Coronary artery (tissue), 2 donors: ENCODE results near the gene NAV2.
A peak's percentile ranks its signal among the peaks of the same experiment; 100 is the strongest.

Experiments used
- DNase-seq: peaks from one replicate; pipeline ENCODE4 v3.0.0-alpha.2; 2017; ENCODE audit warnings: low spot score
- H3K27ac ChIP-seq, 2 donors: fragments of 200-600 bp; sonication (generic); one replicate each; pipeline ENCODE4 v1.5.1; 2016 to 2019
- H3K4me3 ChIP-seq: fragments of 200-600 bp; sonication (generic); 2 replicates; pipeline ENCODE4 v1.5.1; 2016; ENCODE audit warnings: mild to moderate bottlenecking, moderate library complexity
- TF ChIP-seq, protein P1 (sequence below): fragments of 200-600 bp; sonication (generic); IDR thresholded peaks from one replicate; pipeline ENCODE4 v1.5.1; 2019; ENCODE audit warnings: antibody characterized with exemption

Gene NAV2

DNA sequence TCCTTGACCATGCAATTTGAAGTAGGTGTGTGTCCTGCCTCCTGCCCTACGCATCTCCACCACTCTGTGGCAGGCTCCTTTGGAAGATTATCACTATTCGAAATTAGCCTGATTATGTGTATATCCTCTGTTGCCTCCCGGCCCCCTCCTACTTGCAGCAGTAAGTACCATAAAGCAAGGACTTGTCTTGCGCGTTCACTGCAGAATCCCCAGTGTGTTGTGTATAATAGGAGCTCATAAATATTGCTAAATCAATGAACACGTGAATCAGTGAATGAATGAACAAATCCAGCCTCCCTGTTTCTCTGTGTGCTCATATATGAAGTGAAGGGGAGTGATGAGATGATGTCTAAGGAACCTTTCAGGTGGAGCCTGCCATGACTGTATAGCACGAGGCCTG is 237.0 kb downstream of the NAV2 start:
- TF ChIP-seq, protein P1, sequence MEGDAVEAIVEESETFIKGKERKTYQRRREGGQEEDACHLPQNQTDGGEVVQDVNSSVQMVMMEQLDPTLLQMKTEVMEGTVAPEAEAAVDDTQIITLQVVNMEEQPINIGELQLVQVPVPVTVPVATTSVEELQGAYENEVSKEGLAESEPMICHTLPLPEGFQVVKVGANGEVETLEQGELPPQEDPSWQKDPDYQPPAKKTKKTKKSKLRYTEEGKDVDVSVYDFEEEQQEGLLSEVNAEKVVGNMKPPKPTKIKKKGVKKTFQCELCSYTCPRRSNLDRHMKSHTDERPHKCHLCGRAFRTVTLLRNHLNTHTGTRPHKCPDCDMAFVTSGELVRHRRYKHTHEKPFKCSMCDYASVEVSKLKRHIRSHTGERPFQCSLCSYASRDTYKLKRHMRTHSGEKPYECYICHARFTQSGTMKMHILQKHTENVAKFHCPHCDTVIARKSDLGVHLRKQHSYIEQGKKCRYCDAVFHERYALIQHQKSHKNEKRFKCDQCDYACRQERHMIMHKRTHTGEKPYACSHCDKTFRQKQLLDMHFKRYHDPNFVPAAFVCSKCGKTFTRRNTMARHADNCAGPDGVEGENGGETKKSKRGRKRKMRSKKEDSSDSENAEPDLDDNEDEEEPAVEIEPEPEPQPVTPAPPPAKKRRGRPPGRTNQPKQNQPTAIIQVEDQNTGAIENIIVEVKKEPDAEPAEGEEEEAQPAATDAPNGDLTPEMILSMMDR, result no peak
- no peak for DNase-seq
- Histone ChIP-seq H3K4me3 (no peak overlapping the region), H3K27ac (no peak overlapping the region)

DNA sequence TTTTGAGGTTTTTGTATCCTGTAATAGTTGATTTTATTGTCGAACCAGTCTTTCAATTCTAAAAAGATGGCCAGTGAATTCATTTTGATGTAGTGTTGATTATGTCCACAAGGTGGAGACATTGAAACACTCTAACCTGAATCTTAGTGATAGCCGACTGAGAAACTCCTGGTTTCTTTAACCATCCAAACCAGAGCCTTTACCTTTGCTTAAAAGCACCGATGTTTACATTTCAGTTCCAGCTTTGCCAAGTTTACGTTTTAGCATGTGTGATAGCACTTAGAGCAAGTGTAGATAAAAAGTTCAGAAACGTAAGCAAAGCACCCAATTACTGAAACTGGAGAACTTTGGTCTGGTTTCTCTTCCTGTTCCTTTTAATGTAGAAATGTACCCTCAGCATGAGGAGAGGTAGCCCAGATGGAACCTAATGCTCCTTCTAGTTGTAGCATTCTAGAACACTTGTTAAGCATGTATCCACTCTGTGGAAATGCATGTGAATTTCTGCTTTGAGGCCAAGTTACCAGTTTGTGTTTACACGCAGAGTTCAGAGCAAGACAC is 239.0 kb downstream of the NAV2 start:
- H3K4me3 ChIP-seq, result no peak overlapping the region
- TF ChIP-seq, protein P1, result no peak
- no peak for DNase-seq

DNA sequence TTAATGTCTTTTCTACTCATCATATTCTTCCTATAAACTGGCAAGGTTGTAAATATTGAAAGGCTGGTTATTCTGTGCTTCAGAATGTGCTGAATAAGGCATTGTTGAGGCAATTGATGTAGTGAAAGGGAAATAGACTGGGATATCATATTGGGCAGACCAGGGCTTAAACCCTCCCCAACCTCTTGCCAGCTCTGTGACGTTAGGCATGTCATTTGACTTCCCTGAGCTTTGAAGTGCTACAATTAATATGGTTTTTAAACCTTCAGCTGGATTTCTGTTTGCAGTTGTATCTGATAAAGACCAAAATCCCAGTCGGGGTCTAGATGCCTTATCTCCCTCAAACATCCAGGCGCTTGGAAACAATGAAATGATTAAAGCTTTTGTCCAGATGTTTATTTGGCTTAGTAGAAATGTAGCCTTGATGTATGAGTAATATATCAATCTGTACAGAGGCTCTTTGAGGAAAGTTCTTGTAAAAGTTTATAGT is 239.5 kb downstream of the NAV2 start:
- TF ChIP-seq, protein P1, result no peak
- Histone ChIP-seq H3K4me3 (no peak overlapping the region), H3K27ac (peak overlapping the region; percentile 0 to 58)
- no peak for DNase-seq

More for the DNA sequence above, 239.0 kb downstream of the NAV2 start:
- peak overlapping the region; percentile 0 to 18 for H3K27ac ChIP-seq

DNA sequence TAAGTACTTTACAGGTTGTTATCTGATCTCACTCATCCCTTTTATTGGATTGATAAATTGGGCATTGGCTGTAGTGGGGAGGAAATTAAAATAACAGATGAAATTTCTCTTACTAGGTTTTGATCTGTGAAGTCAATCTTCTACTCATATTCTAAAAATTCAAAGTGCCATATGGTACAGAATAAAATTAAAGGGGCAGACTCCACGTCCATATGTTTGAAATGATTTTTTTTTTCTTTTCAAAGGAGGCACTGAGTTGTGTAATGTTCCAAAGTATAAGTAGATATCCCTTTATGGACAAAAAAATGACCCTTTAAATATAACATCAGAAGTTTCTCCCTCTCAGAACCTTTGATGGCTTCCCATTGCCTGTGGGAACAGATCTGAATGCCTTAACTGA is 240.3 kb downstream of the NAV2 start:
- TF ChIP-seq, protein P1, result no peak
- no peak for DNase-seq
- Histone ChIP-seq H3K27ac (peak overlapping the region; percentile 58 to 79), H3K4me3 (no peak overlapping the region)

DNA sequence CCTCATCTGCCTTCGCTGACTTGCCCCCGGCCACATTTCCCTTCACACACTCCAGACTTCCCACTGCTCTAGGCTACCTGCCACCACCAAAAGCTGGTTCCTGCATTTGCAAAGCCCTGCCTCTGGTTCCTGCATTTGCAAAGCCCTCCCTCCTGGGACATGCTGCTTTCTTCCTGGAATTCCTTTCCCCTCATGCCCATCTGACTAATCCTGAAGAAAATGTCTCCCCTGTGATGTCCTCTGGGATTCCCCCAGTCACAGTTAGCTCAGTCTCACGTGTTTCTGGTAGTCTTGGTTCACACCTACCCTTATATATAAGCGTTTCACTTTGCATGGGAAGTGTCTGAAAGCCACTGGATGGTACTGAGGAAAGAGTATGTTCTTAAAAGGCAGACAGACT is 240.7 kb downstream of the NAV2 start:
- H3K4me3 ChIP-seq, result peak overlapping the region; percentile 2
- peak overlapping the region; percentile 58 to 79 for H3K27ac ChIP-seq
- TF ChIP-seq, protein P1, result no peak
- DNase-seq, result no peak

DNA sequence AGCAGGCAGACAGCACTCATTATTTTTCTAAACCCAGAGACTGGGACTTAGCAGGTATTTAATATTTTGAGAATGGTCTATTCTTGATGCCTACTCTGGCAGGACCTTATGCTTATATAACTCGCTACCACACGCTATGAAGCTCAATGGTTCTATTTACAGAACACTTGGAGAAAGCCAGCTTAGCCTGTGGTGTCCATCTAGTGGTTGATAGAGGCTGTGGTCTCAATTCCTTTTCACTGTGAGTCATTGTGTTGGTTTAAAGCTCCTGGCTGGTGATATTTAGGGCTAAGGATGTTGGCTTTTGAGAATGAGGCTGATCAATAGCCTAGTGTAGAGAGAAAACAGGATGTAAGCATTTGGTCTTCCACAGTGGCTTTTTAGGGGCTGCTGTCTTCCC is 241.3 kb downstream of the NAV2 start:
- DNase-seq, result no peak
- TF ChIP-seq, protein P1, result peak; percentile 20
- Histone ChIP-seq H3K27ac (peak overlapping the region; percentile 58 to 79), H3K4me3 (peak overlapping the region; percentile 2)

DNA sequence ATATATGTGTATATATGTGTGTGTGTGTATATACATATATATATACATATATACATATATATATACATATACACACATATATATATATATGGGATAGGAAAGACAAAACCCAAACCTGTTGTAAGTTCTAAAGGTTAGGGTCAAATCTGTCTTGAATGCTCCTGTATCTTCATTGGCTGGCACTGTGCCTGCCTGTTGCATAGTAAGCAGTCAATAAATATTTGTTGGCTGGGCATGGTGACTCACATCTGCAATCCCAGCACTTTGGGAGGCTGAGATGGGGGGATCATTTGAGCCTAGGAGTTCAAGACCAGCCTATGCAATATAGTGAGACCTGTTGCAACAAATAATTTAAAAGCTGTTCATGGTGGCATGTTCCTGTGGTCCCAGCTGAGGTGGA is 242.3 kb downstream of the NAV2 start:
- no peak for DNase-seq
- Histone ChIP-seq H3K4me3 (no peak overlapping the region), H3K27ac (no peak overlapping the region)
- TF ChIP-seq, protein P1, result no peak
